Measurements from ENCODE around the gene PELI3.
"Not testable (repeated sequence)": the region's sequence is repeated elsewhere in the genome, so short reads cannot be mapped to it uniquely, and the experiment has no call there.

PELI3 gene

GRCh38 chr11:66466225-66467033, at the start of gene PELI3:
Gene PELI3 (plus strand): TSS chr11:66466905. CDS start chr11:66468129, 1,224 bp downstream.
- peak; percentile 87 for DNase-seq (ENCODE audit: low spot score)

GRCh38 chr11:66417000-66417399, 49.7 kb upstream of the PELI3 start:
- no peak for DNase-seq (ENCODE audit: low spot score)

- peak; percentile 44 for DNase-seq (ENCODE audit: low spot score)
Measured at GRCh38 chr11:66418168-66418985, 48.3 kb upstream of the PELI3 start.

DNA sequence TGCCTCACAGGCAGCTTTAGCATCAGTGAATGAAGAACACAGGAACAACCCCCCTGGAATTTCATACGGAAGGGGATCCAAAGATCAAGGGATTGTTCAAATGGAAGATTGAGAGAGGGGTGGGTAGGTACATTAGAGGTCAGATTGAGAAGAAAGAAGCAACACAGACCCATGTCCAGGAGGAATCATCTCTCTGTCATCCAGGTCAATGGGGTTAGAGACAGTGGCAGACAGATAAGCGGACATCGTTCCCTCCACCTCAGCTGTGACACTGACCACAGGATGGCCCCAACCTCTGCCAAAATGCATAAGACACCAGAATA, 47.8 kb upstream of the PELI3 start:
- DNase-seq (ENCODE audit: low spot score) = no peak

DNA sequence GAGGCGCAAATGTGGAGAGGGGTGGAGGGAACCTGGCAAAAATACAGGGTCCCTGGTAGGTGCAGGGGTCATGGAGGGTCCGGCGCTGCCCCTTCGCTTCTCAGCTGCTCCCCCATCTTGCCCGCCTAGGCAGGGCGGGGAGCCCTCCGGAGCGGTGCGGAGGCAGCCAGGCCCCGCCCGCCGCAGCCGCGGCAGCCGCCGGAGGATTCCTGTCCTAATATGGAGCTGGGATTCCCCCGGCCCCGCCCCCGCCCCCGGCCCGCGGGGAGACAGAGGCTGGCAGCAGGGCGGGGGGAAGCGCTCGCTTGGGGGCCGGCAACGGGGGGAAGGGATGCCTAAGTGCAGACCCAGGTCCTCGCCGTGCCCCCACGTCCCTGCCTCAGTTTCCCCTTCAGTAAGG, 46.9 kb upstream of the PELI3 start:
- DNase-seq (ENCODE audit: low spot score) = no peak

DNA sequence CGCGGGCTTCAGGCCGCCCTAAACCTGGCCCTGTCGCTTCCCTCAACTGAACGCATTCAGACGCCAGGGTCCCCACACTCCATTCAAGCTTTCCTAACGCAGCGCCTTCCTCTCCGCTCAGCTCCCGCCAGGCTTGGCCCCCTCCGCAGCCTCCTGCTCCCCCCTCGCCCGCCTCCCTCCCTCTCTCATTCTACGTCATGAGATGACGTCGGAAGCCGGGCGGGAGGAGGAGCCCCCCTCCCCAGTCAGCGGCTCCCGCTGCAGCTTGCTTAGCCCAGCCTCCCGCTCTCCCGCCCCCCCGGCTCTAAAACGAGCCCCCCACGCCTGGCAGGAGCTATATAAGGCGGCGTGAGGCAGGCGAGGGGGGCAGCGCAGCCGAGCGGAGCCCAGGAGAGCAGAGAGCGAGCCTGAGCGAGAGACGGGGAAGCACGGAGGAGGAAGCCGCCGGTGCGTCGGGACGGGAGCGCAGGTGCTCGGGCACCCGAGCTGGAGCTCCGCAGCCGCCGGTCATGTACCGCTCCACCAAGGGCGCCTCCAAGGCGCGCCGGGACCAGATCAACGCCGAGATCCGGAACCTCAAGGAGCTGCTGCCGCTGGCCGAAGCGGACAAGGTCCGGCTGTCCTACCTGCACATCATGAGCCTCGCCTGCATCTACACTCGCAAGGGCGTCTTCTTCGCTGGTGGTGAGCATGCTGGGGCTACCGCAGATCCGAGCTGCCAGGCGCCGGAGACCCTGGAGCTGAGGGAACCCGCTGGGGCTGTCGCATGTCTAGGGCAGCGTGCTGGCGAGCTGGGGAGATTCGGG, 45.8 kb upstream of the PELI3 start, which contains the start of gene NPAS4:
TSS of gene NPAS4 (plus strand) at position 365 of the 806 bp plus-strand sequence. CDS start at position 510, 145 bp downstream.
- DNase-seq (ENCODE audit: low spot score) = no peak

- DNase-seq (ENCODE audit: low spot score) = peak; percentile 59
Measured at GRCh38 chr11:66421492-66422205, 45.1 kb upstream of the PELI3 start.

DNA sequence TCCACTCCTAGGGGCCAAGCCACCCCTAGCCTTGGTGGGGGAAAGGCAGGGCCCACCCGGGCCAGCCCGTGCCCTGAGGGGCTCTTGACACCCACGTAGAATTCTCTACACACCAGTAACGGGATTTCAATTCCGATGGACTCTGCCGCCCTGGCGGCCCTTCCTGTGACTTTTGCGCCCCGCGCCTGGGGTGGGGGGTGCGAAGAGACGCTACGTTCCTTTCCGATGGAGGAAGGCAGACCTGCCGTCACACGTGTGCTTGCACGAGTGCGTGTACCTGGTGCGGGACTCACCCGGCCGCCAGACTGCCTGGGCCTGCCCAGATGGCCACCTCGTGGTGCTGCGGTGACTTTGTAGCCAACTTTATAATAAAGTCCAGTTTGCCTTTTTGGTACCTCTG, 40.4 kb upstream of the PELI3 start:
- DNase-seq (ENCODE audit: low spot score) = no peak

DNA sequence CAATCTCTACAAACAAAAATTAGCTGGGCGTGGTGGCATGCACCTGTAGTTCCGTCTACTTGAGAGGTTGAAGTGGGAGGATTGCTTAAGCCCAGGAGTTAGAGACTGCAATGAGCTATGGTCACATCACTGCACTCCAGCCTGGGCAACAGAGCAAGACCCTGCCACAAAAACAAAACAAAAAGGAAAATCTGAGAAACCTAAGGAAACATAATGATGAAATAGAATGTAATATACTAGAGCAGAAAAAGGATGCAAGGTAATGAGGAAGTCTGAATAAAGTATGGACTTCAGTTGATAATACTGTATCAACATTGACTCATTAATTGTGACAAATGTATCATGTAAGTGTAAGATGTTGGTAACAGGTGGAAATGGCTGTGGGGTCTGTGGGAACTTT, 37.8 kb upstream of the PELI3 start:
- no peak for DNase-seq (ENCODE audit: low spot score)

DNA sequence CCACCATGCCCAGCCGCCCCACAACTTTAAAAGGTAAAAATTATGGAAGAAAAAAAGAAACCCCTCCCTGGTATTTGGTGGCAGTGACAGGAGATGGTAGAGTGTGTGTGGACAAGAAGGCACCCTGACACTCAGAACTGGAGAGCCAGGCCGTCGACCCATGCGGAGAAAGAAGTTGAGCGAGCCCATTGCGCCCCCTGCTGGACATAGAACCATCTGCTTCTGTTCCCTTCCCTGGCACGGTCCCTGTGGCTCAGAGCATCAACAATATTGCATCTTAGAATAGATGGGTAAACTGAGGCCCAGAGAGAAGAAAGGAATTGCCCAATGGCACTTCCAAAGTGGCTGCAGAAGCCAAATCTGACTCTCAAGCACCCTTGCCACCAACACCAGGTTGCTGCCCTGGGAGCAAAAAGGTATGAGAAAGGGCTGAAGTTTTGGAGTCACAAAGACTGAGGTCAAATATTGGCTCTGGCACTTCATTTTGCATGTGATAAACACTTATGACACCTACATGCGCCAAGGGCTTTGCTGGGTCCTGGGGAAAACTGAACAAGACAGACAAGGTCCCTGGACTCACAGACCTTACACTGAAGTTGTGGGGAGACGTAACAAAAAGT, 36.6 kb upstream of the PELI3 start:
- DNase-seq (ENCODE audit: low spot score) = peak; percentile 76

GRCh38 chr11:66431287-66431686, 35.4 kb upstream of the PELI3 start:
- DNase-seq (ENCODE audit: low spot score) = not testable (repeated sequence)

DNA sequence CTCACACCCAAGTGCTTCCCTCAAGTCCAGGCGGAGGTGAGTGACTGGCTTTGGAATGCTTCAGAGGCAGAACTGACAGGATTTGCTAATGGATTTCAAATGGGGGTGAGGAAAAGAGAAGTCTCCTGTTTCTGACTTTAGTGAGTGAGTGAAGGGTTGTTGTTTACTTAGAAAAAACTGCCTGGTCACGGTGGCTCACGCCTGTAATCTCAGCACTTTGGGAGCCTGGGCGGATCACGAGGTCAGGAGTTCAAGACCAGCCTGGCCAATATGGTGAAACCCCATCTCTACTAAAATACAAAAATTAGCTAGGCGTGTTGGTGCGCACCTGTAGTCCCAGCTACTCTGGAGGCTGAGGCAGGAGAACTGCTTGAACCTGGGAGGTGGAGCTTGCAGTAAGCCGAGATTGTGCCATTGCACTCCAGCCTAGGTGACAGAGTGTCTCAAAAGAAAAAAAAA, 34.8 kb upstream of the PELI3 start:
- not testable (repeated sequence) for DNase-seq (ENCODE audit: low spot score)

GRCh38 chr11:66432597-66432996, 34.1 kb upstream of the PELI3 start:
- DNase-seq (ENCODE audit: low spot score) = no peak

DNA sequence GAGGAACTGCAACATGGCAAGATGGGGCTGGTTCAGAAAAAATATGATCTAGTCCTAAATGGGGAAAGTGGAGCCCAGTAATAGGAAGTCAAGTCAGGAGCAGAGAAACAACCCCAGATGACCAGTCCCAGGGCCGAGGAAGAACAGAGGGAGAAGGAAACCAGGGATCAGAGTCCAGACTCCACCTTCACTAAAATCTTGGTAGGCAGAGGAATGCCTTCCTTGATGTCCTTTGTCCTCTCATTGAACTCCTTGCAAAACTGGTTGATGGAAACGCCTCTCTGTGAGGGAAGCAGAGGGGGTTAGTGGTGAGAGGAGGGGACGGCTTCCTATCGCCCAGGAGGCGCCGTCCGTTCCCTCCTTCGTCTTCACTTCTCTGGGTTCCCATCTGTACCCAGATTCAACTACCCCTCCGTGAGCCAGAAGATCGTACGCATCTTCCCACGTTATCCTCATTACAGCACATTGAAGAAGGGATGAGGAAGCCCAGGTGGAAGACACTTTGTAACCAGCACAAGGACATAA, 28.7 kb upstream of the PELI3 start:
- no peak for DNase-seq (ENCODE audit: low spot score)

DNA sequence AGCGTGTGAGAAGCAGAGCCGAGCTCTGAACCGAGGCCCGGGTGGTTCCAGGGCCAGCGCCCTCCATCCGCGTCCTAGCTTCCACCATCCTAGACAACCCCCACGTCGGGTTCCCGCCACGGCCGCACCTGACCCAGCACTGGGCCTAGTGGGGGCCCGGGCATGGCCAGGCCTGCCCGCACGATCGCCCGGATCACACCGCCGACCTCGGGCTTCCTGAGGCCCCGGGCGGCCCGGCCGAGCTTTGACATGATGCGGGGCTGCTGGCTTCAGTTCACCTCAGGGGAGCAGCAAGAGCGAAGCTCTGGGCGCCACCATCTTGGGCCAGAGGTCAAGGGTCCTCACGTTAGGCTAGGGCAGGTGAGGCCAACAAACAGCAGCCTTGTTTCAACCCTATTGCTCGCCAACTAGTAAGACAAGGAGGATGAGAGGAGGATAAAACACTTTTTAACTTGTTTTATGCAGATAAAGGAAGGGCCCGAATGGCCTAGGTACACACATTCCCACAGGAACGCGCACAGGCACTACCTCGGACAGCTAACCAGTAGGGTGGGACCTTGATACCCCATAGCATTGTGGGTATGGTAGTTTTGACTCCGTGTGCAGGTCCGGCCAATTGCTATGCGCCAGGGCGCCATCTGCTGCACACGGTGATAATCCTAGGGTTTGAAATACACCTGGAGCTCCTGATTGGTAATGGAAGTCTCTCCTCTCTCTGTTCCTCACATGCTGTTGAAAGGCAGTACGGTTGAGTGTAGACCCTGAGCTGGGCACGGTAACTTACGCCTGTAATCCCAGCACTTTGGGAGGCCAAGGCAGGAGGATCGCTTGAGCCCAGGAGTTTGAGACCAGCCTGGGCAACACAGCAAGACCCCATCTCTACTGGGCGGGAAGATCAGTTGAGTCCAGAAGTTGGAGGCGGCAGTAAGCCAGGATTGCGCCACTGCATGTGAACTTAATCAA, 27.9 kb upstream of the PELI3 start, which contains the start of gene MRPL11:
TSS of gene MRPL11 (minus strand) at position 345 of the 963 bp plus-strand sequence. CDS start at position 251, 94 bp downstream.
- peak; percentile 95 for DNase-seq (ENCODE audit: low spot score)

DNA sequence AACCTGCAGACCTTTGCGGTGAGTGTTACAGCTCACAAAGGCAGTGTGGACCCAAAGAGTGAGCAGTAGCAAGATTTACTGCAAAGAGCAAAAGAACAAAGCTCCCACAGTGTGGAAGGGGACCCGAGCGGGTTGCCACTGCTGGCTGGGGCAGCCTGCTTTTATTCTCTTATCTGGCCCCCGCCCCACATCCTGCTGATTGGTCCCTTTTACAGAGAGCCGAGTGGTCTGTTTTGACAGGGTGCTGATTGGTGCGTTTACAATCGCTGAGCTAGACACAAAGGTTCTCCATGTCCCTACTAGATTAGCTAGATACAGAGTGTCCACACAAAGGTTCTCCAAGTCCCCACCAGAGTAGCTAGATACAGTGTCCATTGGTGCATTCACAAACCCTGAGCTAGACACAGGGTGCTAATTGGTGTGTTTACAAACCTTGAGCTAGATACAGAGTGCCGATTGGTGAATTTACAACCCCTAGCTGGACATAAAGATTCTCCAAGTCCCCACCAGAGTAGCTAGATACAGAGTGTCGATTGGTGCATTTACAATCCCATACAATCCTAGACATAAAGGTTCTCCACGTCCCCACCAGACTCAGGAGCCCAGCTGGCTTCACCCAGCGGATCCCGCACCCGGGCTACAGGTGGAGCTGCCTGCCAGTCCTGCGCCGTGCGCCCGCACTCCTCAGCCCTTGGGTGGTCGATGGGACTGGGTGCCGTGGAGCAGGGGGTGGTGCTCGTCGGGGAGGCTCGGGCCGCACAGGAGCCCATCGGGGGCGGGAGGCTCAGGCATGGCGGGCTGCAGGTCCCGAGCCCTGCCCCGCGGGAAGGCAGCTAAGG, 26.4 kb upstream of the PELI3 start:
- not testable (repeated sequence) for DNase-seq (ENCODE audit: low spot score)

- DNase-seq (ENCODE audit: low spot score) = not testable (repeated sequence)
Measured at GRCh38 chr11:66440940-66441282, 25.8 kb upstream of the PELI3 start.

- no peak for DNase-seq (ENCODE audit: low spot score)
Measured at GRCh38 chr11:66443602-66444001, 23.1 kb upstream of the PELI3 start.

GRCh38 chr11:66447012-66447411, 19.7 kb upstream of the PELI3 start:
- DNase-seq (ENCODE audit: low spot score) = no peak
